GM19240 (cell line): Measurements from ENCODE around the gene PPID.
"Not testable (repeated sequence)": the region's sequence is repeated elsewhere in the genome, so short reads cannot be mapped to it uniquely, and the experiment has no call there.

Experiments used
- DNase-seq: peaks from one replicate; pipeline ENCODE4 v3.0.0; 2011; ENCODE audit warnings: low spot score; ENCODE audit not compliant: insufficient read length

The PPID gene

GRCh38 chr4:158722917-158723793 is at the start of gene PPID:
Gene PPID (minus strand): TSS chr4:158723396. CDS start chr4:158723288, 108 bp downstream.
- DNase-seq = peak; percentile 48

- DNase-seq = no peak
Observed at GRCh38 chr4:158771776-158772175, 48.6 kb upstream of the PPID start.

GRCh38 chr4:158770671-158771070 is 47.5 kb upstream of the PPID start:
- no peak for DNase-seq

GRCh38 chr4:158769175-158769921 is 46.2 kb upstream of the PPID start:
- no peak for DNase-seq

GRCh38 chr4:158768555-158769174 is 45.5 kb upstream of the PPID start, which contains the start of gene FNIP2:
Gene FNIP2 (plus strand): TSS chr4:158769026. CDS start chr4:158769213, 187 bp downstream.
- DNase-seq = peak; percentile 52

- no peak for DNase-seq
Observed at GRCh38 chr4:158767451-158767850, 44.3 kb upstream of the PPID start.

- DNase-seq = no peak
Observed at GRCh38 chr4:158766434-158767044, 43.3 kb upstream of the PPID start.

GRCh38 chr4:158763462-158763861 is 40.3 kb upstream of the PPID start:
- DNase-seq = no peak

GRCh38 chr4:158762553-158762952 is 39.4 kb upstream of the PPID start:
- DNase-seq = no peak

- no peak for DNase-seq
Observed at GRCh38 chr4:158760866-158761265, 37.7 kb upstream of the PPID start.

- DNase-seq = not testable (repeated sequence)
Observed at GRCh38 chr4:158759539-158759938, 36.3 kb upstream of the PPID start.

GRCh38 chr4:158758703-158759102 is 35.5 kb upstream of the PPID start:
- no peak for DNase-seq

- DNase-seq = no peak
Observed at GRCh38 chr4:158758142-158758541, 34.9 kb upstream of the PPID start.

GRCh38 chr4:158756588-158756987 is 33.4 kb upstream of the PPID start:
- DNase-seq = no peak

GRCh38 chr4:158755819-158756218 is 32.6 kb upstream of the PPID start:
- not testable (repeated sequence) for DNase-seq

- DNase-seq = no peak
Observed at GRCh38 chr4:158754385-158755180, 31.4 kb upstream of the PPID start.

GRCh38 chr4:158750379-158750778 is 27.2 kb upstream of the PPID start:
- DNase-seq = no peak

- DNase-seq = not testable (repeated sequence)
Observed at GRCh38 chr4:158746537-158746936, 23.3 kb upstream of the PPID start.

GRCh38 chr4:158741326-158742021 is 18.3 kb upstream of the PPID start:
- DNase-seq = no peak

GRCh38 chr4:158739600-158739999 is 16.4 kb upstream of the PPID start:
- no peak for DNase-seq
